Fibroblast of skin of left quadriceps (primary cell): Measurements from ENCODE around the gene ALG5.

Experiments
- DNase-seq, 2 experiments: peaks; one replicate each; pipeline ENCODE4 v3.0.0-alpha.2; 2013; ENCODE audit warnings: low read depth in 2 of 2

ALG5 gene

GRCh38 chr13:36915896-36916640 lies 83.1 kb downstream of the ALG5 start:
- DNase-seq, result no peak

- no peak for DNase-seq
These were observed 84.0 kb downstream of the ALG5 start for GRCh38 chr13:36915106-36915505.

DNA sequence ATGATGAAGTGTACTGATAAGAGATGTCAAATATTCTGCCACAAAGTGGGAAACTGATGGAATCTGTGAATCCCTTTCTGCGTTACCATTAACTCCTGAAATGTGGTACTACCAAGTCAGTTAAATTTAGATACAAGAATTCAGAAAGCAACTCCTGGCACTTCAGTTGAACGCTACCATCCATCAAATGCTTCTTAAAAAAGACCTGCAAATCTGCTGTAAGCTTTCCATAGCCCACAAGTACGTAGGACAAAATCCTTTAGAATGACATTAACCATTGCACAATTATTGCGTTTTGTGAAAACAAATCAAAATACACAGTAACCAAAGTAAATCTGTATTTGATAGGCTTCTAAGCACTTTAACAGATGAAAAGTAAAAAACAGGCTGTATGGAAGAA lies 84.5 kb downstream of the ALG5 start:
- DNase-seq, result no peak

GRCh38 chr13:36913463-36913862 lies 85.7 kb downstream of the ALG5 start:
- DNase-seq, result no peak

DNA sequence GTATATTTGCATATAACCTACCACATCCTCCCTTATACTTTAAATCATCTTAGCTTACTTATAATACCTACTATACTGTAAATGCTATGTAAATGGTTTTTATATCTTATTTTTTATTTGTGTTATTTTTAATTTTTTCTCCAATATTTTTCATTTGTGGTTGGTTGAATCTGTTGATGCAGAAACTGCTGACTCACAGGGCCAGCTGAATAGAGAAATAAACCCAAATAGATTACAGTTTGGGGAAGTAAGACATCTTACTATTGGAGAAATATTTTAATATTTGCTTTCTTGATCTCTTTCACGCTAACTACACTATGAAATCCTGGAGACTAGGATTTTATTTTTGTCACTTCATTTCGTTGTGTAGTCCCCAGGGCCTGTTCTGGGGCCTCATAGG lies 86.2 kb downstream of the ALG5 start:
- DNase-seq, result no peak

GRCh38 chr13:36912369-36912768 lies 86.8 kb downstream of the ALG5 start:
- no peak for DNase-seq

DNA sequence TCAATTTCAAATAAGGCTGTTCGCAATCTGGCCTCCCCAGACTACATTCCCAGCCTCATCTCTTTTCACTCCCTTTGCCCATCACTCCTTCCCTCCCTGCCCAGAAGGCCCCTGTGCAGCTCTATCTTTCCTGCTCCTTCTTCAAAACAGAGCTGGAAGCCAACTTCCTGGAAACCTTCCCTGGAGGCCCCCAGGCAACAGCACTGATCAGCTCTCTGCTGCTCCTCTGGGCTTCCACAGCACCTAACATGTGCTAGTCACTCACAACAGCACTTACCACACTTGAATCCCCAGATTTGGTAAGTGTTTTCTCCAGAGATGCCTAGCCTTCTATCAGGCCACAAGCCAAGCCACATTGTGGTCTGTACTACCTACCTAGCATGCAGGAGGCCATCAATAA lies 88.6 kb downstream of the ALG5 start:
- DNase-seq, result no peak

- no peak for DNase-seq
These were observed 91.3 kb downstream of the ALG5 start for GRCh38 chr13:36907821-36908220.

DNA sequence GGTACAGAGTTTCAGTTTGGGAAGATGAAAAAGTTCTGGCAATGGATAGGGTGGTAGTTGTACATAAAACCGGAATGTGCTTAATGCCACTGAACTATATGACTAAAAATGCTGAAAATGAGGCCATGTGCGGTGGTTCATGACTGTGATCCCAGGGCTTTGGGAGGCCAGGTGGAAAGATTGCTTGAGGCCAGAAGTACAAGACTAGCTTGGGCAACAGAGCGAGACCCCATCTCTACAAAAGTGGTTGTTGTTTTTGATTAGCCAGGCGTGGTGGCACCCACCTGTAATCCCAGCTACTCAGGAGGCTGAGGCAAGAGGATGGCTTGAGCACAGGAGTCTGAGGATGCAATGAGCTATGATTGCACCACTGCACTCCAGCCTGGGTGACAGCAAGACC lies 91.9 kb downstream of the ALG5 start:
- DNase-seq, result no peak

DNA sequence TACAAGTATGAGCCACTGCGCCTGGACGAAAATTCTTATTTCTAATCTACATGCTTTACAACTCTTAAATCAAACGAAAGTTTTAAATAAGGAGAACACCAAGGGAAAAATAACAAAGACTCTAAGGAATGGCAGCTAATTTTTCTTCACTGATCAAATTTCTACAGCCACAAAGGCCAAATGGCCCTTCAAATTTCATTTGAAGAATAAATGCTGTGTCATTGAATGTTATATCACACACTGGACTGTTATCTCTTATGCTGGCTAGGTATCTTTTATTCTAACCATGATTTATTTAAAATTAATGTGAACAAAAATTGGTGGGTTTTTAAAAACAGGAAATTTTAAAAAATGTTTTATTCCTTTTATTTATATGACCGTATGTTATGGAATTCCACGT lies 93.2 kb downstream of the ALG5 start:
- DNase-seq, result no peak

DNA sequence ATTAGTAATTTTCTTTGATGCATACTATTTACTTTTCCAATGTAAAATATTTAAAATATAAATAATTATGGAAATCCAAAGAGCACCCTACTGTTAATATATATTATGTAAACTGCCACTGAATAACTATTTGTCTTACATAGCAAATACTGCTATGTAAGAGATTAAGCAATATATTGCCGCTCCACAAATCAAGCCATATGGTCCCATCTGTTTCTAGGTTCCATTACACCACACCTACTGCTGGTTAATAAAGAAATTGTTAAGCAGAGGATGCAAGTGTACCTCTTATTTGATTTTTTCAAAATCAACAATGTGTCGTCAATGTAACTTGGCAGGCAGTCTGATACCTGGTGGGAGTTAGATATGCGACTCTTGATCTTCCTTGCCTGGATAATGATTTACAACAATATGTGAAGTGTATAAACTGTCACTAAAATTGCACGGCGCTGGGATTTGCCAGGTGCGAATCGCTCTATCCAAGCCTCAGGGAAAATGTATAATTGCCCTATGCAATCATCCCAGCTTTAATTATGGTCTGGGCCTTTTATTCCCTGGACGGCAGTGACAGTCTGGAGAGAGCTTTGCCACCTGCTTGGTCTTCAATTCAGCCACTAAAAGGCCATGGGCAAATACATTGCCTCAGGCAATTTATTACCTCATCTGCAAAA lies 95.1 kb downstream of the ALG5 start:
- DNase-seq, result no peak
